ENCODE measurements around the gene PLEKHA6. TPM values are rescaled to one million over a fixed set of nuclear protein-coding genes. Genes with fewer than 3 reads are reported as not detected.

PLEKHA6 gene
- total RNA-seq, 4 donors from 2014 or later = 8.7 to 17.8 (median 11.4) TPM

GRCh38 chr1:204363335-204364114 lies 3.8 kb upstream of the PLEKHA6 start:
- ATAC-seq = peak; percentile 70
- H3K4me1 ChIP-seq = peaks cover 0 to 29% (median 10%) of the 10 kb centered on the region in 3 donors
- H3K27me3 ChIP-seq = peaks cover 63% of the 10 kb centered on the region
- H3K27ac ChIP-seq = peak overlapping the region in 3 of 4 donors; percentile 48 to 62 (median 56)
- 0% methylated on average over 6 to 10 of the region's 27 CpGs for WGBS, 2 donors (ENCODE audit: low coverage in 1 of 2)
- TF ChIP-seq POLR2AphosphoS5 (IDR thresholded peaks at IDR 0.05) = no peak
- TF ChIP-seq EP300 (IDR thresholded peaks at IDR 0.05) = no peak
- TF ChIP-seq CTCF (IDR thresholded peaks at IDR 0.05) = peak; percentile 96 to 98 (median 97)
- no peak for TF ChIP-seq POLR2A (IDR thresholded peaks at IDR 0.05)
- H3K36me3 ChIP-seq = no peaks in the 10 kb centered on the region
- H3K4me3 ChIP-seq = peak overlapping the region; percentile 11 to 53
- H3K9me3 ChIP-seq = no peaks in the 10 kb centered on the region

- Histone ChIP-seq H3K4me1 (peaks cover 0 to 35% (median 10%) of the 10 kb centered on the region in 3 donors), H3K27ac (peak overlapping the region in 2 of 4 donors; percentile 48 to 62), H3K36me3 (no peaks in the 10 kb centered on the region), H3K4me3 (peak overlapping the region; percentile 11 to 53), H3K9me3 (no peaks in the 10 kb centered on the region), H3K27me3 (peaks cover 65% of the 10 kb centered on the region)
- ATAC-seq = no peak
- 77% methylated on average over 2 of the region's 11 CpGs; no CpG with 5 or more reads in 1 of the 2 donors for WGBS, 2 donors (ENCODE audit: low coverage in 1 of 2)
- TF ChIP-seq EP300 (IDR thresholded peaks at IDR 0.05) (no peak), CTCF (IDR thresholded peaks at IDR 0.05) (no peak), POLR2AphosphoS5 (IDR thresholded peaks at IDR 0.05) (no peak), POLR2A (IDR thresholded peaks at IDR 0.05) (no peak)
Observed at GRCh38 chr1:204362984-204363334, 3.2 kb upstream of the PLEKHA6 start.

GRCh38 chr1:204361781-204362180 lies 2.1 kb upstream of the PLEKHA6 start:
- WGBS, 2 donors (ENCODE audit: low coverage in 1 of 2) = 61% methylated on average over 2 of the region's 10 CpGs; no CpG with 5 or more reads in 1 of the 2 donors
- peaks cover 0 to 36% (median 10%) of the 10 kb centered on the region in 3 donors for H3K4me1 ChIP-seq
- no peaks in the 10 kb centered on the region for H3K9me3 ChIP-seq
- peaks cover 71% of the 10 kb centered on the region for H3K27me3 ChIP-seq
- no peak overlapping the region for H3K4me3 ChIP-seq
- H3K27ac ChIP-seq = no peak overlapping the region
- no peaks in the 10 kb centered on the region for H3K36me3 ChIP-seq
- no peak for TF ChIP-seq CTCF (IDR thresholded peaks at IDR 0.05)
- TF ChIP-seq POLR2A (IDR thresholded peaks at IDR 0.05) = no peak
- no peak for TF ChIP-seq EP300 (IDR thresholded peaks at IDR 0.05)
- no peak for TF ChIP-seq POLR2AphosphoS5 (IDR thresholded peaks at IDR 0.05)
- no peak for ATAC-seq

GRCh38 chr1:204361341-204361771 lies 1.6 kb upstream of the PLEKHA6 start:
- Histone ChIP-seq H3K27me3 (peaks cover 67% of the 10 kb centered on the region), H3K4me1 (peaks cover 0 to 36% (median 10%) of the 10 kb centered on the region in 3 donors), H3K36me3 (no peaks in the 10 kb centered on the region), H3K9me3 (no peaks in the 10 kb centered on the region), H3K4me3 (no peak overlapping the region), H3K27ac (no peak overlapping the region)
- WGBS, 2 donors (ENCODE audit: low coverage in 1 of 2) = no CpG with 5 or more reads among the region's 2 CpGs
- ATAC-seq = no peak
- TF ChIP-seq POLR2AphosphoS5 (IDR thresholded peaks at IDR 0.05) = no peak

- Histone ChIP-seq H3K27me3 (peaks cover 60% of the 10 kb centered on the region), H3K36me3 (no peaks in the 10 kb centered on the region), H3K4me3 (no peak overlapping the region), H3K27ac (peak overlapping the region in 2 of 4 donors; percentile 20 to 28), H3K4me1 (peaks cover 0 to 36% (median 10%) of the 10 kb centered on the region in 3 donors), H3K9me3 (no peaks in the 10 kb centered on the region)
- TF ChIP-seq POLR2A (IDR thresholded peaks at IDR 0.05) (no peak), EP300 (IDR thresholded peaks at IDR 0.05) (no peak), POLR2AphosphoS5 (IDR thresholded peaks at IDR 0.05) (no peak), CTCF (IDR thresholded peaks at IDR 0.05) (no peak)
- ATAC-seq = no peak
- WGBS, 2 donors (ENCODE audit: low coverage in 1 of 2) = 67 to 80% methylated on average over 1 of the region's 4 CpGs
Observed at GRCh38 chr1:204360314-204360713, 585 bp upstream of the PLEKHA6 start.
